Activated CD8-positive, alpha-beta T cell treated with anti-CD3 and anti-CD28 coated beads for 36 hours (primary cell): ENCODE results near the gene PRDM16. TPM values are rescaled to one million over a fixed set of nuclear protein-coding genes. Genes with fewer than 3 reads are reported as not detected.

Source experiments
- ATAC-seq: fragments of 200-7000 bp; cut with Tn5 transposase; one replicate; pipeline ENCODE4 v1.10.0; 2021; ENCODE audit warnings: mild to moderate bottlenecking, moderate library complexity
- CTCF ChIA-PET: fragments of 350-600 bp; sonication (Branson Sonifier 250); formaldehyde crosslinking; loops from one replicate; lab custom pipeline; 2021; ENCODE audit warnings: antibody characterized with exemption; lab: Charles Lee
- POLR2A ChIA-PET: fragments of 350-600 bp; sonication (Branson Sonifier 250); formaldehyde crosslinking; loops from one replicate; lab custom pipeline; 2021; ENCODE audit warnings: antibody characterized with exemption; lab: Charles Lee
- DNase-seq: peaks from one replicate; pipeline ENCODE4 v3.0.0-alpha.2; 2020
- H3K27ac Mint-ChIP-seq: one replicate; pipeline ENCODE4 v1.8.0; 2021; ENCODE audit warnings: mild to moderate bottlenecking, mixed read lengths
- H3K27me3 Mint-ChIP-seq: one replicate; pipeline ENCODE4 v1.8.0; 2021; ENCODE audit warnings: mixed read lengths
- H3K36me3 Mint-ChIP-seq: one replicate; pipeline ENCODE4 v1.8.0; 2021; ENCODE audit warnings: low read depth, mixed read lengths
- H3K4me1 Mint-ChIP-seq: one replicate; pipeline ENCODE4 v1.8.0; 2021; ENCODE audit warnings: low read depth, mixed read lengths
- H3K4me3 Mint-ChIP-seq: one replicate; pipeline ENCODE4 v1.8.0; 2021; ENCODE audit warnings: mild to moderate bottlenecking, moderate library complexity, mixed read lengths
- H3K9me3 Mint-ChIP-seq: one replicate; pipeline ENCODE4 v1.8.0; 2021; ENCODE audit warnings: mixed read lengths
- intact Hi-C: fragments of 100-400 bp; cut with micrococcal nuclease; formaldehyde crosslinking; loops from one replicate; pipeline ENCODE4 v1.10.0; 2022
- total RNA-seq, 2 experiments: library from RNA; stranded (reverse); gene quantifications; one replicate each; pipeline ENCODE4 v1.2.3, GENCODE V29; 2021
- TF ChIP-seq, protein P1 (sequence below): fragments of 200-600 bp; IDR thresholded peaks from one replicate; pipeline ENCODE4 v1.8.0; 2022; ENCODE audit warnings: antibody characterized with exemption, mild to moderate bottlenecking

PRDM16 gene
- total RNA-seq, 2 experiments from 2014 or later, result 0.29 to 0.49 TPM

DNA sequence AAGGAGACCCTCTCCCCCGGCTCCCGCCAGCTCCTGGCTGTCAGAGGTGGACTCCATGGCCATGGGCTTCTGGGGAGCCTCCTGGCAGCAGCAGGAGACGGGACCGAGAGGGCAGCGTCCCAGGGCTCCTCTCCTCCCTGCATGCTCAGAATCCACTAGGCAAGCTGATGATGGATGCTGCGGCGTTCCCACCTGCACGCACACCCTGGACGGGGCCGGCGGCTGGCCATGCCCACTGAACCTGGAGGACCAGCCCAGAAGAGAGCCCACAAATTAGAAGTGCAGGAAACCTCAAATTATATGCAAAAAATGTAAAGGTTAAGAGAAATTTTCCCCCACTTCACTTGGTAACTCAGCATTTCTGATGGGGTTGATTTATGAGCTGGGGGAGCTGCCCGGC is 308.2 kb downstream of the PRDM16 start:
- no peak for ATAC-seq
- TF ChIP-seq, protein P1, sequence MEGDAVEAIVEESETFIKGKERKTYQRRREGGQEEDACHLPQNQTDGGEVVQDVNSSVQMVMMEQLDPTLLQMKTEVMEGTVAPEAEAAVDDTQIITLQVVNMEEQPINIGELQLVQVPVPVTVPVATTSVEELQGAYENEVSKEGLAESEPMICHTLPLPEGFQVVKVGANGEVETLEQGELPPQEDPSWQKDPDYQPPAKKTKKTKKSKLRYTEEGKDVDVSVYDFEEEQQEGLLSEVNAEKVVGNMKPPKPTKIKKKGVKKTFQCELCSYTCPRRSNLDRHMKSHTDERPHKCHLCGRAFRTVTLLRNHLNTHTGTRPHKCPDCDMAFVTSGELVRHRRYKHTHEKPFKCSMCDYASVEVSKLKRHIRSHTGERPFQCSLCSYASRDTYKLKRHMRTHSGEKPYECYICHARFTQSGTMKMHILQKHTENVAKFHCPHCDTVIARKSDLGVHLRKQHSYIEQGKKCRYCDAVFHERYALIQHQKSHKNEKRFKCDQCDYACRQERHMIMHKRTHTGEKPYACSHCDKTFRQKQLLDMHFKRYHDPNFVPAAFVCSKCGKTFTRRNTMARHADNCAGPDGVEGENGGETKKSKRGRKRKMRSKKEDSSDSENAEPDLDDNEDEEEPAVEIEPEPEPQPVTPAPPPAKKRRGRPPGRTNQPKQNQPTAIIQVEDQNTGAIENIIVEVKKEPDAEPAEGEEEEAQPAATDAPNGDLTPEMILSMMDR, result no peak
- Mint-ChIP-seq H3K4me3 (no peak overlapping the region), H3K36me3 (no peaks in the 10 kb centered on the region), H3K4me1 (peaks cover 15% of the 10 kb centered on the region), H3K9me3 (no peaks in the 10 kb centered on the region), H3K27me3 (peaks cover 3% of the 10 kb centered on the region), H3K27ac (no peak overlapping the region)
- ChIA-PET POLR2A (no interaction called here), CTCF (no interaction called here)
- DNase-seq, result no peak
- intact Hi-C loops, result no loop called here

GRCh38 chr1:3377604-3378279 is 308.7 kb downstream of the PRDM16 start:
- ChIA-PET CTCF (no interaction called here), POLR2A (no interaction called here)
- TF ChIP-seq, protein P1, result no peak
- ATAC-seq (no peak), DNase-seq (no peak)
- Mint-ChIP-seq H3K4me1 (peaks cover 9% of the 10 kb centered on the region), H3K27ac (no peak overlapping the region), H3K4me3 (no peak overlapping the region), H3K36me3 (no peaks in the 10 kb centered on the region), H3K27me3 (peaks cover 3% of the 10 kb centered on the region), H3K9me3 (no peaks in the 10 kb centered on the region)
- intact Hi-C loops, result no loop called here

GRCh38 chr1:3378411-3379208 is 309.6 kb downstream of the PRDM16 start:
- TF ChIP-seq, protein P1, result no peak
- ATAC-seq (no peak), DNase-seq (no peak)
- POLR2A ChIA-PET, result no interaction called here
- intact Hi-C loops, result no loop called here
- no peak overlapping the region for H3K4me3 Mint-ChIP-seq
- H3K36me3 Mint-ChIP-seq, result no peaks in the 10 kb centered on the region
- peaks cover 2% of the 10 kb centered on the region for H3K4me1 Mint-ChIP-seq
- no peaks in the 10 kb centered on the region for H3K9me3 Mint-ChIP-seq
- peaks cover 3% of the 10 kb centered on the region for H3K27me3 Mint-ChIP-seq
- no peak overlapping the region for H3K27ac Mint-ChIP-seq
- CTCF ChIA-PET, result no interaction called here

DNA sequence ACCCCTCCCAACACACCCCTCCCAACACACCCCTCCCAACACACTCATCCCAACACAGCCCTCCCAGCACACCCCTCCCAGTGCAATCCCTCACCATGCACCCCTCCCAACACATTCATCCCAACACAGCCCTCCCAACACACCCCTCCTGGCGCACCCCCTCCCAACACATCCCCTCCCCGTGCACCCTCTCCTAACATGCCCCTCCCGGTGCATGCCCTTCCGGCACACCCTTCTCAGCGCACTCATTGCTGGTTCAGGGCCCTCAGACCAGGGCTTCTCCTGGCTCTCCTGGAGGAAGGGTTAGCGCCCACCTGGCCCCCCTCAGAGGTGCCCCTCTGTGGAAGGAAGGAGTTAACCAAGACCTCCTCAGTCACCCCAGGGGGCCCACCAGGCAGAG is 310.9 kb downstream of the PRDM16 start:
- ChIA-PET CTCF (no interaction called here), POLR2A (no interaction called here)
- Mint-ChIP-seq H3K36me3 (no peaks in the 10 kb centered on the region), H3K27me3 (peaks cover 3% of the 10 kb centered on the region), H3K27ac (no peak overlapping the region), H3K4me3 (no peak overlapping the region), H3K4me1 (no peaks in the 10 kb centered on the region), H3K9me3 (no peaks in the 10 kb centered on the region)
- ATAC-seq (no peak), DNase-seq (no peak)
- TF ChIP-seq, protein P1, result no peak
- intact Hi-C loops, result no loop called here

- no peak for ATAC-seq
- H3K4me3 Mint-ChIP-seq, result no peak overlapping the region
- no peaks in the 10 kb centered on the region for H3K9me3 Mint-ChIP-seq
- intact Hi-C loops, result no loop called here
- H3K4me1 Mint-ChIP-seq, result no peaks in the 10 kb centered on the region
- H3K36me3 Mint-ChIP-seq, result no peaks in the 10 kb centered on the region
- peaks cover 3% of the 10 kb centered on the region for H3K27me3 Mint-ChIP-seq
- DNase-seq, result no peak
- no peak overlapping the region for H3K27ac Mint-ChIP-seq
- TF ChIP-seq, protein P1, result no peak
- ChIA-PET POLR2A (no interaction called here), CTCF (no interaction called here)
These were observed 311.5 kb downstream of the PRDM16 start for GRCh38 chr1:3380469-3380868.
